WTC11 (cell line): ENCODE measurements around the gene CLSTN2. TPM values are rescaled to one million over a fixed set of nuclear protein-coding genes. Genes with fewer than 3 reads are reported as not detected.

Source experiments
- ATAC-seq: fragments of 200-7000 bp; cut with Tn5 transposase; 2 replicates; pipeline ENCODE4 v1.10.0; 2021; ENCODE audit warnings: mild to moderate bottlenecking, moderate library complexity
- CTCF ChIA-PET: fragments of 300-600 bp; sonication (Branson Sonifier 250); formaldehyde crosslinking; loops from one replicate; lab custom pipeline; 2021; ENCODE audit warnings: antibody characterized with exemption; lab: Charles Lee
- POLR2A ChIA-PET: fragments of 350-600 bp; sonication (Branson Sonifier 250); formaldehyde crosslinking; loops from one replicate; lab custom pipeline; 2021; ENCODE audit warnings: antibody characterized with exemption; lab: Charles Lee
- DNase-seq: peaks from one replicate; pipeline ENCODE4 v3.0.0; 2021; ENCODE audit warnings: low spot score
- H3K27ac Mint-ChIP-seq: 2 replicates; pipeline ENCODE4 v1.8.0; 2021; ENCODE audit warnings: mixed read lengths
- H3K27me3 Mint-ChIP-seq: 2 replicates; pipeline ENCODE4 v1.8.0; 2021; ENCODE audit warnings: low read depth, mild to moderate bottlenecking, moderate library complexity, mixed read lengths
- H3K36me3 Mint-ChIP-seq: 2 replicates; pipeline ENCODE4 v1.8.0; 2021; ENCODE audit warnings: mixed read lengths
- H3K4me1 Mint-ChIP-seq: 2 replicates; pipeline ENCODE4 v1.8.0; 2022; ENCODE audit warnings: mixed read lengths
- H3K4me3 Mint-ChIP-seq: 2 replicates; pipeline ENCODE4 v1.8.0; 2021; ENCODE audit warnings: mild to moderate bottlenecking, moderate library complexity, mixed read lengths
- H3K9me3 Mint-ChIP-seq: 2 replicates; pipeline ENCODE4 v1.8.0; 2021; ENCODE audit warnings: mixed read lengths
- AFF4 ChIP-seq: sonication (generic); formaldehyde crosslinking; IDR thresholded peaks from 2 replicates; pipeline ENCODE4 v1.8.1; 2023; ENCODE audit warnings: mild to moderate bottlenecking, missing genetic modification reagents, borderline replicate concordance
- ARID4B ChIP-seq: sonication (generic); formaldehyde crosslinking; IDR thresholded peaks from 2 replicates; pipeline ENCODE4 v1.8.0; 2023; ENCODE audit warnings: missing genetic modification reagents, mild to moderate bottlenecking, borderline replicate concordance
- CREB1 ChIP-seq: sonication (generic); formaldehyde crosslinking; IDR thresholded peaks from 2 replicates; pipeline ENCODE4 v1.8.0; 2023; ENCODE audit warnings: mild to moderate bottlenecking, missing genetic modification reagents
- E2F1 ChIP-seq: sonication (generic); formaldehyde crosslinking; IDR thresholded peaks from 2 replicates; pipeline ENCODE4 v1.8.0; 2022; ENCODE audit warnings: mild to moderate bottlenecking, missing genetic modification reagents
- ESRRA ChIP-seq: sonication (generic); formaldehyde crosslinking; IDR thresholded peaks from 2 replicates; pipeline ENCODE4 v1.8.1; 2022; ENCODE audit warnings: mild to moderate bottlenecking, missing genetic modification reagents, borderline replicate concordance
- MLX ChIP-seq: sonication (generic); formaldehyde crosslinking; IDR thresholded peaks from 2 replicates; pipeline ENCODE4 v1.8.1; 2023; ENCODE audit warnings: mild to moderate bottlenecking, missing genetic modification reagents, moderate library complexity
- MXD4 ChIP-seq: fragments of 250-450 bp; sonication (Bioruptor Pico); IDR thresholded peaks from 2 replicates; pipeline ENCODE4 v1.8.0; 2021; ENCODE audit warnings: mild to moderate bottlenecking, moderate library complexity, borderline replicate concordance
- NFYB ChIP-seq: sonication (generic); formaldehyde crosslinking; conservative IDR thresholded peaks from 2 replicates; pipeline ENCODE4 v1.8.0; 2022; ENCODE audit warnings: low read depth, missing genetic modification reagents
- ZNF232 ChIP-seq: sonication (generic); formaldehyde crosslinking; IDR thresholded peaks from 2 replicates; pipeline ENCODE4 v1.8.0; 2022; ENCODE audit warnings: mild to moderate bottlenecking, missing genetic modification reagents
- ZNF532 ChIP-seq: fragments of 250-450 bp; sonication (Bioruptor Pico); IDR thresholded peaks from 2 replicates; pipeline ENCODE4 v1.9.0; 2021; ENCODE audit warnings: mild to moderate bottlenecking, borderline replicate concordance
- total RNA-seq: library from RNA; stranded (reverse); gene quantifications from 3 replicates; pipeline ENCODE4 v1.2.3, GENCODE V29; 2021
- TF ChIP-seq, protein P1 (sequence below): fragments of 250-450 bp; sonication (Bioruptor Pico); IDR thresholded peaks from 2 replicates; pipeline ENCODE4 v1.9.0; 2021; ENCODE audit warnings: moderate library complexity, mild to moderate bottlenecking, inconsistent platforms, borderline replicate concordance
- TF ChIP-seq, protein P2 (sequence below): sonication (generic); formaldehyde crosslinking; IDR thresholded peaks from 2 replicates; pipeline ENCODE4 v1.8.0; 2022; ENCODE audit warnings: mild to moderate bottlenecking, missing genetic modification reagents

Gene CLSTN2
- total RNA-seq, 1 experiment from 2014 or later, result 0.35 TPM

- ChIA-PET CTCF (no interaction called here), POLR2A (no interaction called here)
- ATAC-seq, result no peak
- Mint-ChIP-seq H3K4me3 (no peak overlapping the region), H3K27ac (no peak overlapping the region), H3K27me3 (peaks cover 8% of the 10 kb centered on the region), H3K4me1 (peaks cover 60% of the 10 kb centered on the region), H3K9me3 (peaks cover 16% of the 10 kb centered on the region), H3K36me3 (peaks cover 12% of the 10 kb centered on the region)
- DNase-seq, result no peak
- no peak for TF ChIP-seq ZNF532 (CRISPR knock-in tag)
- TF ChIP-seq, protein P1, sequence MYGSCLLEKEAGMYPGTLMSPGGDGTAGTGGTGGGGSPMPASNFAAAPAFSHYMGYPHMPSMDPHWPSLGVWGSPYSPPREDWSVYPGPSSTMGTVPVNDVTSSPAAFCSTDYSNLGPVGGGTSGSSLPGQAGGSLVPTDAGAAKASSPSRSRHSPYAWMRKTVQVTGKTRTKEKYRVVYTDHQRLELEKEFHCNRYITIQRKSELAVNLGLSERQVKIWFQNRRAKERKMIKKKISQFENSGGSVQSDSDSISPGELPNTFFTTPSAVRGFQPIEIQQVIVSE (CRISPR knock-in tag), result no peak
Measured at GRCh38 chr3:140344601-140345205, 409.7 kb downstream of the CLSTN2 start.

DNA sequence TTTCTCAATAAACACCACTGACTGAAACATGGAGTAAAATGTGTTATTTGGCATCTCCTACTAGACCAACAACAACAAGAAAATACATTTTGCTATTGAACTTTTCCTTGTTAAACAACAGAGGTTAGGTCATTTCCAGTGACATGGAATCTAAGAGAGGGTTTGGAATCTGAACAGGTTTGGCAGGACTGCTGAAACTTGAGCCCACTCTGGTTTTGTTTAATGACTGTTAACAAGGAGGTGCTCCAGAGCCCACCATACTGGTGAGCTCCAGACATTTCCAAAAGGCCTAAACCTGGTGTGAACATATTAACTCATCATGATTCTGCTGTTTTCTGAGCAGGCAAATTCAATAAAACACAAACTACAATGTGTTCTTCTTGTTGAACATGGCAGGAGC is 412.2 kb downstream of the CLSTN2 start:
- no peak for ATAC-seq
- Mint-ChIP-seq H3K4me3 (no peak overlapping the region), H3K27ac (no peak overlapping the region), H3K9me3 (peaks cover 19% of the 10 kb centered on the region), H3K4me1 (peaks cover 55% of the 10 kb centered on the region), H3K27me3 (peaks cover 21% of the 10 kb centered on the region), H3K36me3 (peaks cover 12% of the 10 kb centered on the region)
- CTCF ChIA-PET, result no interaction called here
- no peak for DNase-seq
- POLR2A ChIA-PET, result no interaction called here
- TF ChIP-seq ESRRA (CRISPR knock-in tag), result no peak
- TF ChIP-seq CREB1 (CRISPR knock-in tag), result no peak
- TF ChIP-seq, protein P2, sequence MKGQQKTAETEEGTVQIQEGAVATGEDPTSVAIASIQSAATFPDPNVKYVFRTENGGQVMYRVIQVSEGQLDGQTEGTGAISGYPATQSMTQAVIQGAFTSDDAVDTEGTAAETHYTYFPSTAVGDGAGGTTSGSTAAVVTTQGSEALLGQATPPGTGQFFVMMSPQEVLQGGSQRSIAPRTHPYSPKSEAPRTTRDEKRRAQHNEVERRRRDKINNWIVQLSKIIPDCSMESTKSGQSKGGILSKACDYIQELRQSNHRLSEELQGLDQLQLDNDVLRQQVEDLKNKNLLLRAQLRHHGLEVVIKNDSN (CRISPR knock-in tag), result no peak

DNA sequence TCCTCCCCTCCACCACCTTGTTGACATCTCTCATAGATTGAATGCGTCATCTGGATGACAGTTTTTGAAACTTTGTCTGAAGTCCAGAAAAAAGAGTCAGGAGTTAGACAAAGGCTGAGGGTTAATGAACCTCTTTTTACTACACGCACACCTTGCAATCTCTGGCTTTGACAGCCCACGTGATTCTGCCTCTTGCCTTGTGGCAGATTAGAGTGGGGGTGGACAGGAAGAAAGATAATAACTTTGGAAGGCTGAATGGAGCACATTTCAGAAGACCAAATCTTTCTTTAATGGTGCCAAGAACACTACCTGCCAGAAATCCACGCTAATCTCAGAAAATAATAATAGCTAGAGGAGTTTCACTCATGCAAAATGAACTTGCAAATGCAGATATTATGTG is 415.0 kb downstream of the CLSTN2 start:
- CTCF ChIA-PET, result no interaction called here
- H3K27me3 Mint-ChIP-seq, result peaks cover 21% of the 10 kb centered on the region
- ATAC-seq, result no peak
- H3K4me1 Mint-ChIP-seq, result peaks cover 36% of the 10 kb centered on the region
- H3K4me3 Mint-ChIP-seq, result no peak overlapping the region
- POLR2A ChIA-PET, result no interaction called here
- DNase-seq, result no peak
- TF ChIP-seq MXD4 (CRISPR knock-in tag), result no peak
- no peak for TF ChIP-seq ARID4B (CRISPR knock-in tag)
- TF ChIP-seq NFYB (CRISPR knock-in tag), result no peak
- TF ChIP-seq MLX (CRISPR knock-in tag), result no peak
- TF ChIP-seq AFF4 (CRISPR knock-in tag), result no peak
- TF ChIP-seq ZNF232 (CRISPR knock-in tag), result no peak
- no peak for TF ChIP-seq E2F1
- peaks cover 8% of the 10 kb centered on the region for H3K36me3 Mint-ChIP-seq
- H3K27ac Mint-ChIP-seq, result no peak overlapping the region
- H3K9me3 Mint-ChIP-seq, result peaks cover 19% of the 10 kb centered on the region
